Body of pancreas (tissue), 4 donors: ENCODE measurements around the gene NDUFC2.

Experiments
- CTCF ChIP-seq, 7 experiments: fragments of 450-650 bp in 4 of 7; fragments of 200-600 bp in 3 of 7; sonication (generic) in 3 of 7; IDR thresholded peaks; one replicate each; pipeline ENCODE4 v1.5.1; 2016 to 2019; ENCODE audit warnings: antibody characterized with exemption in 7 of 7
- POLR2A ChIP-seq, 3 donors: fragments of 450-650 bp; IDR thresholded peaks; one replicate each; pipeline ENCODE4 v1.6.1; 2016; ENCODE audit warnings: antibody characterized with exemption in 3 of 3, mild to moderate bottlenecking in 2 of 3

GRCh38 chr11:78046486-78046854 is 33.2 kb downstream of the NDUFC2 start:
- no peak for TF ChIP-seq CTCF (IDR thresholded peaks at IDR 0.05)
- no peak for TF ChIP-seq POLR2A (IDR thresholded peaks at IDR 0.05)
